Activated T-helper 9 cell treated with anti-CD3 and anti-CD28 coated beads, Interleukin-2, amount 50 U/mL, for 16 hours (primary cell): ENCODE measurements around the gene PRCD.
A peak's percentile ranks its signal among the peaks of the same experiment; 100 is the strongest.
"Not testable (repeated sequence)": the region's sequence is repeated elsewhere in the genome, so short reads cannot be mapped to it uniquely, and the experiment has no call there.

Source experiments
- DNase-seq: peaks from one replicate; pipeline ENCODE4 v3.0.0-alpha.2; 2020; ENCODE audit warnings: low read depth

PRCD gene

GRCh38 chr17:76504117-76504516 is 35.7 kb upstream of the PRCD start:
- DNase-seq = no peak

GRCh38 chr17:76506408-76507345 is 33.2 kb upstream of the PRCD start:
- peak; percentile 81 for DNase-seq

- not testable (repeated sequence) for DNase-seq
These were observed 31.3 kb upstream of the PRCD start for GRCh38 chr17:76508472-76509063.

- DNase-seq = no peak
These were observed 29.0 kb upstream of the PRCD start for GRCh38 chr17:76510831-76511244.

- no peak for DNase-seq
These were observed 28.0 kb upstream of the PRCD start for GRCh38 chr17:76511668-76512365.

- no peak for DNase-seq
These were observed 27.2 kb upstream of the PRCD start for GRCh38 chr17:76512366-76513305.

GRCh38 chr17:76513306-76513692 is 26.5 kb upstream of the PRCD start:
- no peak for DNase-seq

GRCh38 chr17:76514355-76514754 is 25.5 kb upstream of the PRCD start:
- not testable (repeated sequence) for DNase-seq

GRCh38 chr17:76515274-76515949 is 24.4 kb upstream of the PRCD start:
- DNase-seq = peak; percentile 72

GRCh38 chr17:76517638-76518038 is 22.2 kb upstream of the PRCD start:
- DNase-seq = no peak

- no peak for DNase-seq
These were observed 20.5 kb upstream of the PRCD start for GRCh38 chr17:76519048-76519966.

- DNase-seq = no peak
These were observed 18.6 kb upstream of the PRCD start for GRCh38 chr17:76521262-76521661.

- not testable (repeated sequence) for DNase-seq
These were observed 18.2 kb upstream of the PRCD start for GRCh38 chr17:76521683-76522082.

- peak; percentile 75 for DNase-seq
These were observed 16.5 kb upstream of the PRCD start for GRCh38 chr17:76523084-76524037.

GRCh38 chr17:76524598-76525512 is 15.0 kb upstream of the PRCD start:
- DNase-seq = no peak

GRCh38 chr17:76525513-76525833 is 14.4 kb upstream of the PRCD start:
- DNase-seq = not testable (repeated sequence)

GRCh38 chr17:76527016-76527415 is 12.8 kb upstream of the PRCD start:
- DNase-seq = not testable (repeated sequence)
